HG03457 (cell line): ENCODE measurements around the gene STARD3.
"Not testable (repeated sequence)": the region's sequence is repeated elsewhere in the genome, so short reads cannot be mapped to it uniquely, and the experiment has no call there.

Experiments
- ATAC-seq: cut with Tn5 transposase; IDR thresholded peaks from one replicate; pipeline ENCODE4 v1.9.1; 2021; ENCODE audit warnings: moderate number of reproducible peaks; ENCODE audit not compliant: unreplicated experiment

STARD3 gene

GRCh38 chr17:39636927-39637736 is at the start of gene STARD3:
STARD3 (plus strand) TSS chr17:39637144; CDS start chr17:39653532, 16,388 bp downstream.
- no peak for ATAC-seq

GRCh38 chr17:39590180-39590579 is 46.8 kb upstream of the STARD3 start:
- not testable (repeated sequence) for ATAC-seq

GRCh38 chr17:39591958-39592954 is 44.7 kb upstream of the STARD3 start:
- no peak for ATAC-seq

GRCh38 chr17:39593371-39593770 is 43.6 kb upstream of the STARD3 start:
- no peak for ATAC-seq

GRCh38 chr17:39595294-39595693 is 41.6 kb upstream of the STARD3 start:
- no peak for ATAC-seq

GRCh38 chr17:39595928-39596510 is 40.9 kb upstream of the STARD3 start:
- ATAC-seq: no peak

GRCh38 chr17:39596543-39597267 is 40.2 kb upstream of the STARD3 start:
- no peak for ATAC-seq

GRCh38 chr17:39597372-39598046 is 39.4 kb upstream of the STARD3 start:
- no peak for ATAC-seq

GRCh38 chr17:39598047-39598481 is 38.9 kb upstream of the STARD3 start:
- no peak for ATAC-seq

- no peak for ATAC-seq
These were observed 38.3 kb upstream of the STARD3 start for GRCh38 chr17:39598630-39599003.

GRCh38 chr17:39599004-39599664 is 37.8 kb upstream of the STARD3 start:
- no peak for ATAC-seq

GRCh38 chr17:39599665-39600231 is 37.2 kb upstream of the STARD3 start:
- no peak for ATAC-seq

GRCh38 chr17:39600288-39600996 is 36.5 kb upstream of the STARD3 start:
- no peak for ATAC-seq

- no peak for ATAC-seq
These were observed 35.8 kb upstream of the STARD3 start for GRCh38 chr17:39600997-39601597.

GRCh38 chr17:39601758-39602532 is 35.0 kb upstream of the STARD3 start:
- ATAC-seq: no peak

GRCh38 chr17:39602533-39603303 is 34.2 kb upstream of the STARD3 start:
- ATAC-seq: no peak
